B cell (primary cell): ENCODE data around the gene ZNF790. TPM values are rescaled to one million over a fixed set of nuclear protein-coding genes. Genes with fewer than 3 reads are reported as not detected.

Source experiments
- ATAC-seq: fragments of 200-7000 bp; cut with Tn5 transposase; one replicate; pipeline ENCODE4 v1.10.0; 2021; ENCODE audit warnings: low read depth, mild to moderate bottlenecking, moderate number of reproducible peaks, moderate library complexity
- CTCF ChIA-PET: fragments of 350-600 bp; sonication (Branson Sonifier 250); formaldehyde crosslinking; loops from one replicate; lab custom pipeline; 2021; ENCODE audit warnings: antibody characterized with exemption, inconsistent platforms; lab: Charles Lee
- POLR2A ChIA-PET: fragments of 350-600 bp; sonication (Branson Sonifier 250); formaldehyde crosslinking; loops from one replicate; lab custom pipeline; 2021; ENCODE audit warnings: antibody characterized with exemption; lab: Charles Lee
- DNase-seq: peaks from one replicate; pipeline ENCODE4 v3.0.0; 2013
- H2AFZ ChIP-seq: 2 replicates; pipeline ENCODE4 v1.6.1; 2012; ENCODE audit warnings: mild to moderate bottlenecking, low read depth, low read length; ENCODE audit not compliant: insufficient read depth, poor library complexity, severe bottlenecking
- H3K27ac ChIP-seq, 2 donors: 1 replicate in 1 of 2; 2 replicates in 1 of 2; pipeline ENCODE4 v1.5.1; 2012 to 2013; ENCODE audit warnings: low read length in 2 of 2, mild to moderate bottlenecking in 2 of 2, moderate library complexity in 1 of 2
- H3K27me3 ChIP-seq, 4 experiments: fragments of 200-600 bp in 1 of 4; sonication (generic) in 1 of 4; replicated peaks in 1 of 4; 1 replicate in 2 of 4; 2 replicates in 2 of 4; pipeline versions ENCODE4 v1.6.1 to v1.7.0; 2013 to 2016; ENCODE audit warnings: low read length in 3 of 4, mild to moderate bottlenecking in 2 of 4, mixed read lengths in 1 of 4, moderate library complexity in 1 of 4; ENCODE audit not compliant: insufficient read depth in 4 of 4, control insufficient read depth in 3 of 4; ENCODE audit errors: control extremely low read depth in 1 of 4
- H3K36me3 ChIP-seq, 2 experiments: replicated peaks in 1 of 2; 1 replicate in 1 of 2; 2 replicates in 1 of 2; pipeline versions ENCODE4 v1.6.1 to v1.7.1; 2013; ENCODE audit warnings: low read length in 1 of 2; ENCODE audit not compliant: insufficient read depth in 2 of 2, control insufficient read depth in 1 of 2; ENCODE audit errors: control extremely low read depth in 1 of 2, extremely low read depth in 1 of 2
- H3K4me1 ChIP-seq, 2 donors: fragments of 200-600 bp in 1 of 2; sonication (generic) in 1 of 2; 1 replicate in 1 of 2; 2 replicates in 1 of 2; pipeline versions ENCODE4 v1.5.1 to v1.6.1; 2013 to 2017; ENCODE audit warnings: low read length in 2 of 2; ENCODE audit not compliant: control insufficient read depth in 2 of 2, insufficient read depth in 2 of 2
- H3K4me2 ChIP-seq: replicated peaks from 2 replicates; pipeline ENCODE3; 2012; ENCODE audit warnings: mild to moderate bottlenecking, low read depth, low read length; ENCODE audit not compliant: poor library complexity, severe bottlenecking
- H3K4me3 ChIP-seq, 5 experiments: fragments of 200-600 bp in 1 of 5; sonication (generic) in 1 of 5; 1 replicate in 3 of 5; 2 replicates in 2 of 5; pipeline versions ENCODE4 v1.5.1 to v1.7.0; 2011 to 2016; ENCODE audit warnings: low read length in 4 of 5, mild to moderate bottlenecking in 4 of 5, low read depth in 2 of 5, control low read depth in 1 of 5, moderate library complexity in 1 of 5; ENCODE audit not compliant: insufficient read depth in 1 of 5; ENCODE audit errors: control extremely low read depth in 1 of 5, extremely low read depth in 1 of 5
- H3K79me2 ChIP-seq: fragments of 200-600 bp; sonication (generic); one replicate; pipeline ENCODE4 v1.6.0; 2016; ENCODE audit warnings: low read length; ENCODE audit not compliant: control insufficient read depth, insufficient read depth
- H3K9ac ChIP-seq: fragments of 200-600 bp; sonication (generic); 2 replicates; pipeline ENCODE4 v1.6.1; 2017; ENCODE audit warnings: mild to moderate bottlenecking, low read length, moderate library complexity
- H3K9me3 ChIP-seq, 3 donors: one replicate each; pipeline versions ENCODE4 v1.6.1 to v1.7.1; 2013; ENCODE audit warnings: low read length in 2 of 3; ENCODE audit not compliant: control insufficient read depth in 2 of 3, insufficient read depth in 1 of 3; ENCODE audit errors: control extremely low read depth in 1 of 3
- H4K20me1 ChIP-seq: 2 replicates; pipeline ENCODE4 v1.6.0; 2012; ENCODE audit warnings: mild to moderate bottlenecking, low read length; ENCODE audit not compliant: insufficient read depth, control insufficient read depth, poor library complexity, severe bottlenecking
- H3K27ac Mint-ChIP-seq: one replicate; pipeline ENCODE4 v1.8.0; 2021; ENCODE audit warnings: mixed read lengths
- H3K27me3 Mint-ChIP-seq: one replicate; pipeline ENCODE4 v1.8.0; 2021; ENCODE audit warnings: mixed read lengths
- H3K4me1 Mint-ChIP-seq: one replicate; pipeline ENCODE4 v1.8.0; 2021; ENCODE audit warnings: mixed read lengths
- H3K4me3 Mint-ChIP-seq: one replicate; pipeline ENCODE4 v1.8.0; 2021; ENCODE audit warnings: mixed read lengths
- H3K9me3 Mint-ChIP-seq: one replicate; pipeline ENCODE4 v1.8.0; 2022; ENCODE audit warnings: mixed read lengths; ENCODE audit not compliant: insufficient read depth
- CTCF ChIP-seq: fragments of 200-600 bp; IDR thresholded peaks from one replicate; pipeline ENCODE4 v1.8.0; 2022; ENCODE audit warnings: antibody characterized with exemption, mild to moderate bottlenecking
- EZH2 ChIP-seq: IDR thresholded peaks from 2 replicates; pipeline ENCODE4 v1.6.1; 2012; ENCODE audit warnings: borderline replicate concordance, low read depth, mild to moderate bottlenecking, moderate library complexity, low read length; ENCODE audit not compliant: insufficient read depth, poor library complexity, severe bottlenecking
- WGBS: methylation state at CpG from one replicate; pipeline ENCODE4 v1.1.5; 2013; ENCODE audit warnings: missing lambda C conversion rate; ENCODE audit not compliant: insufficient coverage; 5-methylcytosine and 5-hydroxymethylcytosine counted together
- intact Hi-C: fragments of 100-400 bp; cut with micrococcal nuclease; formaldehyde crosslinking; loops from one replicate; pipeline ENCODE4 v1.10.0; 2022
- polyA plus RNA-seq: library from polyadenylated mRNA; depleted of rRNA; stranded (reverse); fragments of >200 nt; gene quantifications from 2 replicates; pipeline ENCODE4 v1.2.3, GENCODE V29; 2012
- total RNA-seq, 2 donors: library from RNA; stranded (reverse); fragments of 120-200 nt in 1 of 2; gene quantifications; 1 replicate in 1 of 2; 2 replicates in 1 of 2; pipeline versions ENCODE4 v1.2.3 to v1.2.4, GENCODE V29; 2013 to 2022

Gene ZNF790
- total and polyA plus RNA-seq, 2 donors (not counting 1 experiment from before 2014, with no cell fraction given): 1.1 to 14.8 TPM

DNA sequence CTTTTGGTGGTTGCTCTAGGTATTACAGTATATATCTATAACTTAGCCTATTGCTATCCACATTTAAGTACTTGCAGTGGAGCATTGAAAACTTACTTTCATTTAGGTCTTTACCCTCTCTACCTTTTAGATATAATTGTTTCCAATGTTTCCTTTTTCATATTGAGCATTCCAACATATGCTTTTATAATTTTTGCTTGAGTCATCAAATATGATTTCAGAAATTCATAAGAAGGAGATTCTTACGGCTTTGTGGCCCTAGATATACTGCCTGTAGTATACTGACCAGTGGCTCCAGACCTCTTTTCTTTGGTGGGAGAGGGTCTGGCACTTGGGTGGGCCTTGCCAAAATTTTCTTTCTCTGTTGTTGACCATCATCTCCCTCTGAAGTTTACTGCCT is 32.8 kb downstream of the ZNF790 start:
- Histone ChIP-seq H3K79me2 (peaks cover 33% of the 10 kb centered on the region), H3K4me3 (no peak overlapping the region), H3K36me3 (peaks cover 9 to 33% of the 10 kb centered on the region in 2 experiments), H2AFZ (no peak overlapping the region), H3K27ac (no peak overlapping the region), H3K4me1 (no peaks in the 10 kb centered on the region), H4K20me1 (no peaks in the 10 kb centered on the region), H3K27me3 (no peaks in the 10 kb centered on the region), H3K9ac (no peak overlapping the region), H3K4me2 (no peak overlapping the region), H3K9me3 (peaks cover 11 to 57% (median 46%) of the 10 kb centered on the region in 3 donors)
- ATAC-seq (no peak), DNase-seq (no peak)
- no CpG with 5 or more reads among the region's 1 CpG for WGBS
- ChIA-PET CTCF (interaction anchor here (0.7 kb wide), 1 partner anchor 15 kb away, joined by 4 read pairs; no protein-coding TSS in a partner anchor), POLR2A (no interaction called here)
- peaks cover 21% of the 10 kb centered on the region for H3K9me3 Mint-ChIP-seq
- no peaks in the 10 kb centered on the region for H3K4me1 Mint-ChIP-seq
- intact Hi-C loops: no loop called here
- H3K4me3 Mint-ChIP-seq: no peak overlapping the region
- TF ChIP-seq CTCF: no peak
- TF ChIP-seq EZH2: no peak
- no peak overlapping the region for H3K27ac Mint-ChIP-seq
- no peaks in the 10 kb centered on the region for H3K27me3 Mint-ChIP-seq

DNA sequence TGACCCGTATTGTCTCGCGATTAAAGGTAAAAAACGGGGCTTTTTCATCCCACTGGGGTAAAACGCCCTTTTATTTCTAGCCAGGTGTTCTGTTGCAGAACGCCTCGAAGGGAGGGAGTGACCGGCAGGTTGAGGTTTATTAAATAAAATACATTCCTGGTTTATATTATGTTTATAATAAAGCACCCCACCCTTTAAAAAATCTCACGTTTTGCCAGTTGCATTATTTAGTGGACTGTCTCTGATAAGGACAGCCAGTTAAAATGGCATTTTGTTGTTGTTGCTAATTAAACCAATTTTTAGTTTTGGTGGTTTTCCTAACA is 40.4 kb downstream of the ZNF790 start:
- Histone ChIP-seq H3K27ac (peak overlapping the region; percentile 86 to 90), H3K79me2 (peaks cover 33% of the 10 kb centered on the region), H3K27me3 (no peaks in the 10 kb centered on the region), H4K20me1 (no peaks in the 10 kb centered on the region), H3K9me3 (peaks cover 5 to 69% (median 28%) of the 10 kb centered on the region in 3 donors), H2AFZ (peak overlapping the region; percentile 84), H3K9ac (peak overlapping the region; percentile 76), H3K4me3 (peak overlapping the region; percentile 63 to 91 (median 84)), H3K4me1 (peaks cover 0 to 14% of the 10 kb centered on the region in 2 donors), H3K36me3 (peaks cover 0 to 12% of the 10 kb centered on the region in 2 experiments), H3K4me2 (peak overlapping the region; percentile 70)
- peak overlapping the region; percentile 95 for H3K4me3 Mint-ChIP-seq
- TF ChIP-seq EZH2 (no peak), CTCF (no peak)
- WGBS: 0% methylated on average over 3 of the region's 9 CpGs
- H3K9me3 Mint-ChIP-seq: peaks cover 11% of the 10 kb centered on the region
- H3K27ac Mint-ChIP-seq: peak overlapping the region; percentile 99
- CTCF ChIA-PET: interaction anchor here (0.5 to 1.0 kb wide), 2 partner anchors 52 to 225 kb away, joined by 3 read pairs; partner anchors contain the start of gene ZNF529
- ATAC-seq (no peak), DNase-seq (no peak)
- H3K27me3 Mint-ChIP-seq: no peaks in the 10 kb centered on the region
- H3K4me1 Mint-ChIP-seq: peaks cover 19% of the 10 kb centered on the region
- POLR2A ChIA-PET: interaction anchor here (0.6 to 1.2 kb wide), 2 partner anchors 27 to 40 kb away, joined by 3 to 12 read pairs; partner anchors contain the start of gene ZNF790
- intact Hi-C loops: loop anchor here (1.0 to 2.0 kb wide), 7 partner anchors 24 to 269 kb away; partner anchors contain the start of genes ZNF260, ZNF345, ZNF529 and ZNF567
